Measurements from ENCODE around the gene EXOC6B. TPM values are rescaled to one million over a fixed set of nuclear protein-coding genes. Genes with fewer than 3 reads are reported as not detected.

The EXOC6B gene
- total RNA-seq, 1 donor from 2014 or later: 139 TPM

GRCh38 chr2:72554381-72554780, 271.5 kb downstream of the EXOC6B start:
- Histone ChIP-seq H3K27me3 (ENCODE audit: low read depth) (no peaks in the 10 kb centered on the region), H3K4me1 (peaks cover 4% of the 10 kb centered on the region), H3K36me3 (peaks cover 18% of the 10 kb centered on the region), H3K4me3 (no peak overlapping the region), H3K27ac (replicated peaks) (no peak overlapping the region), H3K9me3 (replicated peaks) (peaks cover 14% of the 10 kb centered on the region)
- no peak for DNase-seq
- no peak for TF ChIP-seq CTCF (IDR thresholded peaks at IDR 0.05; ENCODE audit: borderline replicate concordance)
- intact Hi-C loops (cut with micrococcal nuclease): no loop called here

GRCh38 chr2:72548081-72548764, 277.6 kb downstream of the EXOC6B start:
- H3K27me3 ChIP-seq (ENCODE audit: low read depth): no peaks in the 10 kb centered on the region
- no peak for TF ChIP-seq CTCF (IDR thresholded peaks at IDR 0.05; ENCODE audit: borderline replicate concordance)

GRCh38 chr2:72545790-72546189, 280.0 kb downstream of the EXOC6B start:
- H3K27ac ChIP-seq (replicated peaks): no peak overlapping the region
- DNase-seq: no peak
- peaks cover 40% of the 10 kb centered on the region for H3K4me1 ChIP-seq
- intact Hi-C loops (cut with micrococcal nuclease): no loop called here
- H3K27me3 ChIP-seq (ENCODE audit: low read depth): no peaks in the 10 kb centered on the region
- TF ChIP-seq CTCF (IDR thresholded peaks at IDR 0.05; ENCODE audit: borderline replicate concordance): no peak
- H3K9me3 ChIP-seq (replicated peaks): no peaks in the 10 kb centered on the region
- H3K4me3 ChIP-seq: no peak overlapping the region
- peaks cover 4% of the 10 kb centered on the region for H3K36me3 ChIP-seq

More at GRCh38 chr2:72548081-72548764, 277.6 kb downstream of the EXOC6B start:
- no peak overlapping the region for H3K27ac ChIP-seq (replicated peaks)
- peaks cover 36% of the 10 kb centered on the region for H3K4me1 ChIP-seq
- intact Hi-C loops (cut with micrococcal nuclease): no loop called here
- DNase-seq: no peak
- no peaks in the 10 kb centered on the region for H3K36me3 ChIP-seq
- no peak overlapping the region for H3K4me3 ChIP-seq
- H3K9me3 ChIP-seq (replicated peaks): no peaks in the 10 kb centered on the region

- peaks cover 36% of the 10 kb centered on the region for H3K4me1 ChIP-seq
- no peak overlapping the region for H3K27ac ChIP-seq (replicated peaks)
- no peak for TF ChIP-seq CTCF (IDR thresholded peaks at IDR 0.05; ENCODE audit: borderline replicate concordance)
- intact Hi-C loops (cut with micrococcal nuclease): no loop called here
- DNase-seq: no peak
- H3K36me3 ChIP-seq: peaks cover 4% of the 10 kb centered on the region
- no peaks in the 10 kb centered on the region for H3K9me3 ChIP-seq (replicated peaks)
- H3K27me3 ChIP-seq (ENCODE audit: low read depth): no peaks in the 10 kb centered on the region
- H3K4me3 ChIP-seq: no peak overlapping the region
Measured at GRCh38 chr2:72544554-72544953, 281.3 kb downstream of the EXOC6B start.

GRCh38 chr2:72543497-72544216, 282.2 kb downstream of the EXOC6B start:
- peaks cover 4% of the 10 kb centered on the region for H3K36me3 ChIP-seq
- no peak for DNase-seq
- H3K4me1 ChIP-seq: peaks cover 33% of the 10 kb centered on the region
- no peak overlapping the region for H3K4me3 ChIP-seq
- no peak for TF ChIP-seq CTCF (IDR thresholded peaks at IDR 0.05; ENCODE audit: borderline replicate concordance)
- intact Hi-C loops (cut with micrococcal nuclease): no loop called here
- H3K9me3 ChIP-seq (replicated peaks): no peaks in the 10 kb centered on the region
- H3K27ac ChIP-seq (replicated peaks): no peak overlapping the region
- no peaks in the 10 kb centered on the region for H3K27me3 ChIP-seq (ENCODE audit: low read depth)

All from left ventricle myocardium inferior (tissue), 1 donor.